GM18867 (cell line): ENCODE measurements around the gene CD200R1.

Source experiments
- ATAC-seq: cut with Tn5 transposase; IDR thresholded peaks from one replicate; pipeline ENCODE4 v1.9.1; 2021; ENCODE audit warnings: mild to moderate bottlenecking, moderate library complexity; ENCODE audit not compliant: unreplicated experiment

Gene CD200R1

DNA sequence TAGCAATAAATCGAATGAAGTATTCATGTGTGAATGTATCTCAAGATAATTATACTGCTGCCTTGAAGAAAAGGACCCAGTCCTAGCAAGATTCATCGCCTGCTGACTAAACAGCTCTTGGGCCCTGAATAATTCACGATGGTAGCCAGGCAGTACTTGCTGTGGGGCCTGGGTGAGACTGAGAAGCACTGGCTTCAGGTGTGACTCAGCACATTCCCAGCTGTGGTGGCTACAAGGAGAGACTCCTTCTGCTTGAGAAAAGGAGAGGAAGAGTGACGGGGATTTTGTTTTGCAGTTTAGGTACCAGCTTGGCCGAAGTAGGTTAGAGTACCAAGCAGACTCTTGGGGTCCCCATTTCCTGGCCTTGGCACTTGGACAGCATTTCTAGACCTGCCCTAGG is 80.6 kb downstream of the CD200R1 start:
- ATAC-seq = no peak

DNA sequence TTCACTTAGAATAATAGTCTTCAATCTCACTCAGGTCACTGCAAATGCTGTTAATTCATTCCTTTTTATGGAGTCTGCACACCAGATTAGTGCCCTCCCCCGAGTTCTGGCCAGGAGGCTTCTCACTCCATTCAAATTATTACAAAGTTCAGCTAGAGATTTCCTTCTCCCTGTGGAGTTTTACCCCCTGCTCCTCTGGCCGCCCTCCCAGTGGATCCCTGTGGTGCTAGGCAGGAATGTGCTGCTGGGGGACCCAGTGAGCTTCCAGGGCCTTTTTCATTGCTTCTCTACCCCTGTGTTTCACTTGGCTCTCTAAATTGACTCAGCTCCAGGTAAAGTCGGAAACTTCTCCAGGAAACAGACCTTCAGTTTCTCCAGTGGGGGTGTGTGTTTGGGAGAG is 85.5 kb downstream of the CD200R1 start:
- no peak for ATAC-seq

DNA sequence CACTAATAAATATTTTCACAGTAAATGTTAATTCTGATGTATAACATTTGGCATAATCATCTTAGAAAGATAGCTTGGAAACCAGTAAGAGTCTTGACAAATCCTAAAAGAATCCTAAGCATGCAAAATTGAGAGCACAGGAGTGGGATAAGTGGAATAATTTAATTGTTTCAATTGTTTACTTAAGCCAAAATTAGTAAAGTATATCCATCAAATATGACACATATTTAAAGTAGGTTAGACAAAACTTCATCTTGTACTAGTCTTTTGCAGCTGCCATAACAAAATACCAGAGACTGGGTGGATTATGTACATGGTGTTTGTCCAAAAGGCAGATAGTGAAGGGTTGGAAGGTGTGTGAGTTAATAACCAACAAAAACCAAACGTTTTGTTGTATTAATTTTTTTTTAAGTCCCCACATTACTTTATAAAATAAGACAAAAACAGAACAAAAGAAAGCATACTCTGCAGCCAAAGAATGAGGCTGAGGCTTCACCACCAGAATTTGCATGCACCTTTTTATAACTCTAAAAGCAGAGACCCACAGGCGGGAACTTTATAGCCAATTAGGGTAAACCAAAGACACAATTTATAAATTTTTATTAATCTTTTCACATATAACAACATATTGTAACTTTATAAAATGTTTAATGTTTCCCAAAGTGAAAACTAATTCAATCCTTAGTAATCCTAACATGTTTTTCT is 86.4 kb downstream of the CD200R1 start:
- no peak for ATAC-seq

DNA sequence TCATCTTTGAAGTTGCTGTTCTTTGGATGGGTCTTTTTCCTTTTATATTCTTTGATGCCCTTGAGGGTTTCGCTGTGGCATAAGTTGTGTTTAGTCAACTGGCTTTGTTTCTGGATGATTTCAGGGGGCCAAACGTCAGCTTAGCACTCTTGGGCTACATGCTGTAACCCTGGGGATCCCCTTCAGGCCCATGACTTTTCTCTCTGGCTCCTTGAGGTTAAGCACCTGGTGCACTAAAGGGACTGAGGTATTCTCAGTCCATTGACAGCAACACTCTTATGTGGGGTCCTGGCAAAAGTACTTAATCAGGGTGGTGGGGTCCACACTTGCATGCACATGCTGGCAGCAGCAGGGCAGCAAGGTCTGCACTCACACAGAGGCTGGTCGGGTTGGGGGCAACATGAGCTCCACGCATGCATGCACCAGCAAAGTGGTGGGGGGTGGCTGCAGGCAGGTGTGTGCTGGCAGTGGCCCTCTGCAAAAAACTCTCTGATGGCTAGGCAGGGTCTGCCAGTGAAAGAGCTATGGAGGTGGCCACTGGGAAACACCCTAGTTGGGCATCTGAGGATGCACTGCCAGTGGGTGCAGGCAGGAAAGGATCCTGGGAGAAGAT is 90.1 kb downstream of the CD200R1 start:
- no peak for ATAC-seq

DNA sequence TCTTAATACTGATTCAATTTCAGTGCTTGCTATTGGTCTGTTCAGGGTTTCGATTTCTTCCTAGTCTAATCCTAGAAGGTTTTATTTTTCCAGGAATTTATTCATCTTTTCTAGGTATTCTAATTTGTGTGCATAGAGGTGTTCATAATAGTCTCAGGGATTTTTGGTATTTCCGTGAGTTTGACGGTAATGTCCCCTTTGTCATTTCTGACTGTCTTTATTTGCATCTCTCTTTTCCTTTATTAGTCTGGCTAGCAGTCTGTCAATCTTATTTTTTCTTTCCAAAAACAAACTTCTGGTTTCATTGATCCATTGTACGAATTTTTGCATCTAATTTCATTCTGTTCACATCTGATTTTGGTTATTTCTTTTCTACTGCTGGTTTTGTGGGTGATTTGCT is 93.0 kb downstream of the CD200R1 start:
- peak; percentile 45 for ATAC-seq

DNA sequence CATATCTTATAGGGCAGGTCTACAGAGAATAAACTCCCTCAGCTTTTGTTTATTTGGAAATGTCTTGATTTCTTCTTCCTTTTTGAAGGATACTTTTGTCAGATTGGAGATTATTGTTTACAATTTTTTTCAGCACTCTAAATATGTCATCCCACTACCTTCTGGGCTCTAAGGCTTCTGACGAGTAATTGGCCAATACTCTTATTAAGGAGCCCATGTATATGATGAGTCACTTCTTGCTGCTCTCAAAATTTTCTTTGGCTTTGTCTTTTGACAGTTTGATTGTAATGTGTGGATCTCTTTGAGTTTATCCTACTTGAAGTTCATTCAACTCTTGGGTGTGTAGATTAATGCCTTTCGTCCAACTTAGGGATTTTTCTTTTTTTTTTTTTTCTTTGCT is 99.3 kb downstream of the CD200R1 start:
- ATAC-seq = no peak

DNA sequence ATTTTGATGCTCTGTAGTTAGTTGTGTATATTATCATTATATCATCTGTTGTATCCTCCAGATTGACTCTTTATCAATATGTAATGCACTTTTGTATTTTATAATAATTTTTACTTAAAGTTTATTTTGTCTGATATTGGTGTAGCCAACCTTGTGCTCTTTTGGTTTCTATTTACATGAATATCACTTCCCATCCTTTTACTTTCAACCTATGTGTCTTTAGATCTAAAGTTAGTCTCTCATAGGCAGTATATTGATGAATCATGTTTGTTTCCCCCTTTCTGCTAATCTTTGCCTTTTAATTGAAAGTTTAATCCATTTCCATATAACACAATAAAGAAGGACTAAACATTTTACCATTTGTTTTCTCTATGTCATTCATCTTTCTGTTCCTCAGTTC is 100.2 kb downstream of the CD200R1 start:
- peak; percentile 54 for ATAC-seq

DNA sequence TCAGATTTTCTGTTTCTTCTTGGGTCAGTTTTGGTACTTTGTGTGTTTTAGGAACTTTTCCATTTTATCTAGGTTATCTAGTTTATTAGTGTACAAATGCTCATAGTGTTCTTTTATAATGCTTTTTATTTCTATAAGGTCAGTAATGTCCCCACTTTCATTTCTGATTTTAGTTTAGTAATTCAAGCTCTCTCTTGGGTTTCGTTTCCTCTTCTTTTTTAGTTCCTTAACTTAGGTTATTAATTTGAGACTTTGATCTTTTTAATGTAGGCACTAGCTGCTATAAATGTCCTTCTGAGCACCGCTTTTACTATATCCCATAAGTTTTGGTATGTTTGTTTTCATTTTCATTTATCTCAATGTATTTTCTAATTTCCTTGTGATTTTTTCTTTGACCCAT is 101.3 kb downstream of the CD200R1 start:
- ATAC-seq = peak; percentile 78

DNA sequence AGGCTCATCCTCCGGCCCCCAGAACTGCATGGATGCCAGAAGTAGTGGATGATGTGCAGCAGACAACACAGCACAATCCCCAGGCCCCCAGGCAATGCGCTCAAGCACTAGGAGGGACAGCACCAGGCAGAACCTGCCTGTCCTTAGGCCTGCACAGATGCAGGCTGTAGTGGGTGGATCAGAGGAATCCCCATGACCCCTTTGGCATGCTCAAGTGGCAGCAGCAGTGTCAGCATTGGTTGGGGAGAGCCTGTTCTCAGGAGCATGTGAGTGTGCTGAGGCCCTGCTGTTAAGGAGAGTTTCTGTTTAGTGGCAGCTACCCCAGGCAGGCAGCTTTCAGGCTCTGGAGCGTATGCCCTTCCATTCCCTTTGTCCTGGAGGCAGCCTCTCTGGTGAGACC is 103.2 kb downstream of the CD200R1 start:
- no peak for ATAC-seq
